Stimulated activated CD8-positive, alpha-beta memory T cell treated with anti-CD3 and anti-CD28 coated beads, Interleukin-15, amount 100 ng/mL, for 4 hours (primary cell): Measurements from ENCODE around the gene RAD18.

Source experiments
- DNase-seq, 2 donors: peaks; one replicate each; pipeline ENCODE4 v3.0.0-alpha.2; 2020; ENCODE audit warnings: low read depth in 2 of 2

The RAD18 gene

GRCh38 chr3:8963137-8963853 is at the start of gene RAD18:
TSS of gene RAD18 (minus strand) at chr3:8963472. CDS start at chr3:8963385, 87 bp downstream.
- DNase-seq, result peak; percentile 79 to 82

GRCh38 chr3:9012521-9012920 is 49.2 kb upstream of the RAD18 start:
- no peak for DNase-seq

GRCh38 chr3:9009976-9010545 is 46.8 kb upstream of the RAD18 start:
- DNase-seq, result no peak

GRCh38 chr3:9008550-9009255 is 45.4 kb upstream of the RAD18 start:
- no peak for DNase-seq

- no peak for DNase-seq
Observed at GRCh38 chr3:9007928-9008327, 44.7 kb upstream of the RAD18 start.

- DNase-seq, result no peak
Observed at GRCh38 chr3:9007213-9007612, 43.9 kb upstream of the RAD18 start.

GRCh38 chr3:9000041-9000440 is 36.8 kb upstream of the RAD18 start:
- DNase-seq, result no peak

- no peak for DNase-seq
Observed at GRCh38 chr3:8997151-8997550, 33.9 kb upstream of the RAD18 start.

- no peak for DNase-seq
Observed at GRCh38 chr3:8996681-8997121, 33.4 kb upstream of the RAD18 start.

- no peak for DNase-seq
Observed at GRCh38 chr3:8996216-8996615, 32.9 kb upstream of the RAD18 start.

GRCh38 chr3:8994226-8994625 is 31.0 kb upstream of the RAD18 start:
- no peak for DNase-seq

- DNase-seq, result no peak
Observed at GRCh38 chr3:8993331-8993730, 30.1 kb upstream of the RAD18 start.

GRCh38 chr3:8992854-8993253 is 29.6 kb upstream of the RAD18 start:
- DNase-seq, result no peak

- DNase-seq, result no peak
Observed at GRCh38 chr3:8992199-8992598, 28.9 kb upstream of the RAD18 start.

- DNase-seq, result no peak
Observed at GRCh38 chr3:8990266-8991215, 27.3 kb upstream of the RAD18 start.

GRCh38 chr3:8988791-8989558 is 25.7 kb upstream of the RAD18 start:
- DNase-seq, result no peak

GRCh38 chr3:8988384-8988655 is 25.0 kb upstream of the RAD18 start:
- DNase-seq, result no peak

GRCh38 chr3:8987645-8988383 is 24.5 kb upstream of the RAD18 start:
- no peak for DNase-seq

GRCh38 chr3:8987226-8987625 is 24.0 kb upstream of the RAD18 start:
- DNase-seq, result no peak

GRCh38 chr3:8986741-8987140 is 23.5 kb upstream of the RAD18 start:
- no peak for DNase-seq

- DNase-seq, result no peak
Observed at GRCh38 chr3:8985876-8986275, 22.6 kb upstream of the RAD18 start.
